PC-3 (cell line): Measurements from ENCODE around the gene CALB2. TPM values are rescaled to one million over a fixed set of nuclear protein-coding genes. Genes with fewer than 3 reads are reported as not detected.

Experiments used
- ATAC-seq: fragments of 200-7000 bp; cut with Tn5 transposase; 2 replicates; pipeline ENCODE4 v1.9.1; 2020; ENCODE audit warnings: mild to moderate bottlenecking, moderate library complexity
- BruUV-seq: library from RNA; stranded (reverse); fragments of 400-500 nt; replicated peaks from 2 replicates; lab custom pipeline; 2021; lab: Mats Ljungman, UMichigan
- CTCF ChIA-PET: fragments of 300-600 bp; sonication (Branson Sonifier 250); formaldehyde crosslinking; loops from one replicate; lab custom pipeline; 2022; ENCODE audit warnings: antibody characterized with exemption; lab: Charles Lee
- POLR2A ChIA-PET: fragments of 300-600 bp; sonication (Branson Sonifier 250); formaldehyde crosslinking; loops from one replicate; lab custom pipeline; 2022; ENCODE audit warnings: antibody characterized with exemption; ENCODE audit not compliant: unreplicated experiment; lab: Charles Lee
- DNase-seq: peaks from one replicate; pipeline ENCODE4 v3.0.0-alpha.2; 2015
- H2AFZ ChIP-seq: fragments of 300-600 bp; sonication (generic); 2 replicates; pipeline ENCODE4 v1.6.0; 2016; ENCODE audit warnings: antibody characterized with exemption, low read length
- H3F3A ChIP-seq: fragments of 300-600 bp; sonication (generic); one replicate; pipeline ENCODE4 v1.6.0; 2017; ENCODE audit warnings: antibody characterized with exemption, low read length, control low read depth, mild to moderate bottlenecking; ENCODE audit not compliant: unreplicated experiment
- H3K27ac ChIP-seq: fragments of 300-600 bp; sonication (generic); 2 replicates; pipeline ENCODE4 v1.5.1; 2016; ENCODE audit warnings: mild to moderate bottlenecking, low read length
- H3K27me3 ChIP-seq: fragments of 300-600 bp; sonication (generic); 2 replicates; pipeline ENCODE4 v1.6.1; 2016; ENCODE audit warnings: low read length, mixed read lengths
- H3K36me3 ChIP-seq: fragments of 300-600 bp; sonication (generic); 2 replicates; pipeline ENCODE4 v1.6.1; 2016; ENCODE audit warnings: low read depth, mixed run types, low read length, mixed read lengths
- H3K4me1 ChIP-seq: fragments of 300-600 bp; sonication (generic); 2 replicates; pipeline ENCODE4 v1.5.1; 2016; ENCODE audit warnings: low read length; ENCODE audit not compliant: insufficient read depth
- H3K4me2 ChIP-seq: fragments of 300-600 bp; sonication (generic); 2 replicates; pipeline ENCODE4 v1.6.0; 2016; ENCODE audit warnings: low read length
- H3K4me3 ChIP-seq: fragments of 300-600 bp; sonication (generic); 2 replicates; pipeline ENCODE4 v1.5.1; 2016; ENCODE audit warnings: mild to moderate bottlenecking, low read length, mixed read lengths
- H3K79me2 ChIP-seq: fragments of 300-600 bp; sonication (generic); 2 replicates; pipeline ENCODE4 v1.6.1; 2017; ENCODE audit warnings: low read length, mixed read lengths
- H3K9ac ChIP-seq: fragments of 300-600 bp; sonication (generic); 2 replicates; pipeline ENCODE4 v1.6.0; 2016; ENCODE audit warnings: mild to moderate bottlenecking, low read length
- H3K9me2 ChIP-seq: fragments of 300-600 bp; sonication (generic); replicated peaks from 2 replicates; pipeline ENCODE4 v1.6.1; 2016; ENCODE audit warnings: mixed run types, low read length, mixed read lengths
- H3K9me3 ChIP-seq: fragments of 300-600 bp; sonication (generic); 2 replicates; pipeline ENCODE4 v1.6.1; 2016; ENCODE audit warnings: low read length, mixed read lengths
- H4K20me1 ChIP-seq: fragments of 300-600 bp; sonication (generic); 2 replicates; pipeline ENCODE4 v1.6.1; 2016; ENCODE audit warnings: low read length, mixed read lengths
- EZH2 ChIP-seq: fragments of 300-600 bp; sonication (generic); IDR thresholded peaks from one replicate; pipeline ENCODE4 v1.6.1; 2017; ENCODE audit warnings: antibody characterized with exemption, mild to moderate bottlenecking, low read length; ENCODE audit not compliant: unreplicated experiment
- EZH2phosphoT487 ChIP-seq: fragments of 300-600 bp; sonication (generic); IDR thresholded peaks from 2 replicates; pipeline ENCODE4 v1.6.1; 2018; ENCODE audit warnings: mild to moderate bottlenecking, antibody characterized with exemption, low read length, borderline replicate concordance
- intact Hi-C: fragments of 100-400 bp; cut with micrococcal nuclease; formaldehyde crosslinking; loops from 2 replicates; pipeline ENCODE4 v1.9.0; 2023
- total RNA-seq: library from RNA; depleted of rRNA; stranded (reverse); fragments of >200 nt; gene quantifications from 2 replicates; pipeline ENCODE4 v1.2.3, GENCODE V29; 2014
- TF ChIP-seq, protein P1 (sequence below): fragments of 300-600 bp; sonication (generic); conservative IDR thresholded peaks from 2 replicates; pipeline ENCODE4 v1.5.1; 2017; ENCODE audit warnings: antibody characterized with exemption, low read depth, mild to moderate bottlenecking, low read length

The CALB2 gene
- total RNA-seq, 1 experiment from 2014 or later: 0.47 TPM

DNA sequence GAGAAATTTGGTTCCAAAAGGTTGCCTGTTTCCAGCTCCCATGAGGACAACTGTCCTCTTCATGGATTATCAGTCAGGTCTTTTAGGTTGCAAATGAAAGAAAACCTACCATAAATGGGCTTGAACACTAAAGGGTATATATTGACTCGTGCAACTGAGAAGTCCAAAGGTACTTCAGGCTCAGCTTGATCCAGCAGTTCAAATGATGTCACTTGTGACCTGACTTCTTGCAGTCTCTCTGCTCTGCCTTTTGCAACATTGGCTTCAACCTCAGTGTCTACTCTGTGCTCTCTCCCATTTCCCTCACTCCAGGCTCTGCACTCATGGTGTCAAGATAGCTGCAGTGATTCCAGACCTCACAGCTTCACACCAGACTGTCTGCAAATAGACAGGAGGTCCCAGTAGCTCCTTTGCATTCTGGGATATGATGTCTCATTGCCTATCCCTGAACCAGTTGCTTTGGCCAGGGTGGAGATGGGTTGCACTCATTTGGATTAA, 5.5 kb upstream of the CALB2 start:
- CTCF ChIA-PET: no interaction called here

DNA sequence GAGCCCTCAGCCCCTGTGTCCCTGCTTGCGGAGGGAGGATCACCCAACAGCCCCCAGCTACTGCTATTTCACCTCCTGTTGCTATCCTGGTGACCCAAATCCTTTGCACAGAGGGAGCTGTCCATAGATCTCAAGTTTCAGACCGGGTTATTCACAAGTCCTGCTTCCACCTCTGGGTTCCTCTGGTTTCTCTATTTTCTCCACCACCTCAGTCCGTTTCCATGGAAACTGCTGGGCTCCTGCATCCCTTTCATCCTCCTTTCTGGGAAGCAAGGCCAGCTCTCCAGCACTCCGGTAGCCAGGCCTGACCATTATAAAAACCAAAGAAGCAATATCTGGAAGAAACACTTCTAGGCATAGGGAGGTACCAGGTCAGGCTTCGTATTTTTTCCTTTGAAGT, 4.8 kb upstream of the CALB2 start:
- intact Hi-C loops: no loop called here
- DNase-seq: no peak
- no TSS peak for BruUV-seq

More for the DNA sequence above, 5.5 kb upstream of the CALB2 start:
- no peak for ATAC-seq
- TF ChIP-seq, protein P1, sequence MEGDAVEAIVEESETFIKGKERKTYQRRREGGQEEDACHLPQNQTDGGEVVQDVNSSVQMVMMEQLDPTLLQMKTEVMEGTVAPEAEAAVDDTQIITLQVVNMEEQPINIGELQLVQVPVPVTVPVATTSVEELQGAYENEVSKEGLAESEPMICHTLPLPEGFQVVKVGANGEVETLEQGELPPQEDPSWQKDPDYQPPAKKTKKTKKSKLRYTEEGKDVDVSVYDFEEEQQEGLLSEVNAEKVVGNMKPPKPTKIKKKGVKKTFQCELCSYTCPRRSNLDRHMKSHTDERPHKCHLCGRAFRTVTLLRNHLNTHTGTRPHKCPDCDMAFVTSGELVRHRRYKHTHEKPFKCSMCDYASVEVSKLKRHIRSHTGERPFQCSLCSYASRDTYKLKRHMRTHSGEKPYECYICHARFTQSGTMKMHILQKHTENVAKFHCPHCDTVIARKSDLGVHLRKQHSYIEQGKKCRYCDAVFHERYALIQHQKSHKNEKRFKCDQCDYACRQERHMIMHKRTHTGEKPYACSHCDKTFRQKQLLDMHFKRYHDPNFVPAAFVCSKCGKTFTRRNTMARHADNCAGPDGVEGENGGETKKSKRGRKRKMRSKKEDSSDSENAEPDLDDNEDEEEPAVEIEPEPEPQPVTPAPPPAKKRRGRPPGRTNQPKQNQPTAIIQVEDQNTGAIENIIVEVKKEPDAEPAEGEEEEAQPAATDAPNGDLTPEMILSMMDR: no peak
- TF ChIP-seq EZH2 (no peak), EZH2phosphoT487 (no peak)
- intact Hi-C loops: no loop called here
- H3K79me2 ChIP-seq: no peaks in the 10 kb centered on the region
- DNase-seq: no peak
- H3K9ac ChIP-seq: no peak overlapping the region
- H3K27ac ChIP-seq: no peak overlapping the region
- no peak overlapping the region for H2AFZ ChIP-seq
- H3K4me3 ChIP-seq: no peak overlapping the region
- H4K20me1 ChIP-seq: no peaks in the 10 kb centered on the region
- H3K36me3 ChIP-seq: no peaks in the 10 kb centered on the region
- H3K9me2 ChIP-seq: no peaks in the 10 kb centered on the region
- H3K9me3 ChIP-seq: no peaks in the 10 kb centered on the region
- H3K4me2 ChIP-seq: no peak overlapping the region
- peaks cover 8% of the 10 kb centered on the region; the same call in 1 of the 2 replicates for H3K4me1 ChIP-seq
- POLR2A ChIA-PET: no interaction called here
- no TSS peak for BruUV-seq
- no peaks in the 10 kb centered on the region for H3F3A ChIP-seq
- H3K27me3 ChIP-seq: no peaks in the 10 kb centered on the region

DNA sequence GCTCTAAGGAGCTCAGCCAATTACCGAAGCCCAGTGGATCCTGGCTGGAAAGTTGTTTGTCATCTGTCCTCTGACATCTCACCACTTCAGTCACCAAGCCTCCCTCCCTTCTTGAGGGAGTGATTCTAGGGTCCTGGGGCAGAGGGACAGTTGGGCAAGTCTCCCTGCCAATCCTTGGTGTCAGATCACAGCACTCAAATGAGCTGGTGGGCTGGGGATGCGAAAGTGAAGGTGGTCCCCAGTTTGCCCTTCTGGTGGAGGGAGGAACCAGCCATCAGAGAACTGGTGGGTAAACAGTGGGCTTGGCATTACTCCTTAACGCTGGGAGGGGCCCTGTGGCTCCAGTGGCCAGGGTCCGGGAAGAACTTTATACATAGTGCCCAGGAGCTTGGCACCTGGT, 4.4 kb upstream of the CALB2 start:
- no peak overlapping the region for H2AFZ ChIP-seq
- no peak for ATAC-seq
- no peak overlapping the region for H3K9ac ChIP-seq
- peaks cover 8% of the 10 kb centered on the region; the same call in 1 of the 2 replicates for H3K4me1 ChIP-seq
- H3K4me2 ChIP-seq: no peak overlapping the region
- ChIA-PET POLR2A (no interaction called here), CTCF (no interaction called here)
- H4K20me1 ChIP-seq: no peaks in the 10 kb centered on the region
- no peaks in the 10 kb centered on the region for H3K9me2 ChIP-seq
- H3F3A ChIP-seq: no peaks in the 10 kb centered on the region
- no peak overlapping the region for H3K27ac ChIP-seq
- H3K4me3 ChIP-seq: no peak overlapping the region
- no TSS peak for BruUV-seq
- no peaks in the 10 kb centered on the region for H3K27me3 ChIP-seq
- intact Hi-C loops: no loop called here
- TF ChIP-seq, protein P1: no peak
- TF ChIP-seq EZH2: no peak
- no peak for TF ChIP-seq EZH2phosphoT487
- no peak for DNase-seq
- H3K36me3 ChIP-seq: no peaks in the 10 kb centered on the region
- no peaks in the 10 kb centered on the region for H3K9me3 ChIP-seq
- H3K79me2 ChIP-seq: no peaks in the 10 kb centered on the region

More for the DNA sequence above, 4.8 kb upstream of the CALB2 start:
- no peak overlapping the region for H3K27ac ChIP-seq
- no peaks in the 10 kb centered on the region for H3K9me2 ChIP-seq
- CTCF ChIA-PET: no interaction called here
- no peak overlapping the region for H2AFZ ChIP-seq
- H3F3A ChIP-seq: no peaks in the 10 kb centered on the region
- no peaks in the 10 kb centered on the region for H3K36me3 ChIP-seq
- peaks cover 8% of the 10 kb centered on the region; the same call in 1 of the 2 replicates for H3K4me1 ChIP-seq
- POLR2A ChIA-PET: no interaction called here
- H3K79me2 ChIP-seq: no peaks in the 10 kb centered on the region
- no peak for ATAC-seq
- no peaks in the 10 kb centered on the region for H3K27me3 ChIP-seq
- H3K4me2 ChIP-seq: no peak overlapping the region
- TF ChIP-seq EZH2 (no peak), EZH2phosphoT487 (no peak)
- TF ChIP-seq, protein P1: no peak
- H3K9ac ChIP-seq: no peak overlapping the region
- no peak overlapping the region for H3K4me3 ChIP-seq
- no peaks in the 10 kb centered on the region for H4K20me1 ChIP-seq
- no peaks in the 10 kb centered on the region for H3K9me3 ChIP-seq
